OCI-LY1 (cell line): Measurements from ENCODE around the gene KIRREL2.
A peak's percentile ranks its signal among the peaks of the same experiment; 100 is the strongest.
"Not testable (repeated sequence)": the region's sequence is repeated elsewhere in the genome, so short reads cannot be mapped to it uniquely, and the experiment has no call there.

Source experiments
- H2AFZ ChIP-seq: fragments of 200-600 bp; sonication (generic), shearing (Covaris generic); 2 replicates; pipeline ENCODE4 v1.6.0; 2014; ENCODE audit warnings: antibody characterized with exemption, mild to moderate bottlenecking, low read length
- H3F3A ChIP-seq: fragments of 200-600 bp; sonication (generic), shearing (Covaris generic); 2 replicates; pipeline ENCODE4 v1.6.0; 2014; ENCODE audit warnings: mild to moderate bottlenecking, antibody characterized with exemption, low read length, moderate library complexity; ENCODE audit not compliant: insufficient read depth
- H3K27ac ChIP-seq: fragments of 200-600 bp; sonication (generic); 2 replicates; pipeline ENCODE4 v1.5.1; 2014; ENCODE audit warnings: low read length, mixed run types, mild to moderate bottlenecking, low read depth; ENCODE audit not compliant: poor library complexity, severe bottlenecking
- H3K27me3 ChIP-seq: fragments of 200-600 bp; sonication (generic); 2 replicates; pipeline ENCODE4 v1.6.0; 2014; ENCODE audit warnings: antibody characterized with exemption, mild to moderate bottlenecking, low read length, moderate library complexity; ENCODE audit not compliant: insufficient read depth
- H3K36me3 ChIP-seq: fragments of 200-600 bp; sonication (generic); 2 replicates; pipeline ENCODE4 v1.6.1; 2014; ENCODE audit warnings: mild to moderate bottlenecking, antibody characterized with exemption, low read length, moderate library complexity, mixed read lengths; ENCODE audit not compliant: insufficient read depth
- H3K4me1 ChIP-seq: fragments of 200-600 bp; sonication (generic); 2 replicates; pipeline ENCODE4 v1.5.1; 2014; ENCODE audit warnings: mild to moderate bottlenecking, low read length, moderate library complexity; ENCODE audit not compliant: insufficient read depth, severe bottlenecking
- H3K4me2 ChIP-seq: fragments of 200-600 bp; sonication (generic), shearing (Covaris generic); 2 replicates; pipeline ENCODE4 v1.6.1; 2014; ENCODE audit warnings: low read length
- H3K4me3 ChIP-seq: fragments of 200-600 bp; sonication (generic); 2 replicates; pipeline ENCODE4 v1.5.1; 2014; ENCODE audit warnings: low read length, low read depth, mild to moderate bottlenecking, mixed read lengths; ENCODE audit not compliant: poor library complexity, severe bottlenecking
- H3K79me2 ChIP-seq: fragments of 200-600 bp; shearing (Covaris generic); 2 replicates; pipeline ENCODE4 v1.6.1; 2016; ENCODE audit warnings: mixed run types, low read length, mixed read lengths; ENCODE audit not compliant: insufficient read depth
- H3K9ac ChIP-seq: fragments of 200-600 bp; sonication (generic), shearing (Covaris generic); 2 replicates; pipeline ENCODE4 v1.6.1; 2014; ENCODE audit warnings: mild to moderate bottlenecking, low read length, mixed read lengths
- H3K9me2 ChIP-seq: fragments of 200-600 bp; sonication (generic), shearing (Covaris generic); 2 replicates; pipeline ENCODE4 v1.6.1; 2014; ENCODE audit warnings: low read depth, mild to moderate bottlenecking, low read length, mixed read lengths
- H3K9me3 ChIP-seq: fragments of 200-600 bp; shearing (Covaris generic); 2 replicates; pipeline ENCODE4 v1.6.1; 2014; ENCODE audit warnings: low read length, mixed read lengths
- H4K20me1 ChIP-seq: fragments of 200-600 bp; sonication (generic), shearing (Covaris generic); 2 replicates; pipeline ENCODE4 v1.6.0; 2016; ENCODE audit warnings: mild to moderate bottlenecking, low read length; ENCODE audit not compliant: insufficient read depth
- CTCF ChIP-seq: fragments of 200-600 bp; sonication (generic), shearing (Covaris generic); IDR thresholded peaks from 2 replicates; pipeline ENCODE4 v1.5.1; 2017; ENCODE audit warnings: mild to moderate bottlenecking, antibody characterized with exemption, low read length, moderate library complexity, mixed read lengths
- EZH2 ChIP-seq: fragments of 200-600 bp; sonication (generic), shearing (Covaris generic); IDR thresholded peaks from 2 replicates; pipeline ENCODE4 v1.8.0; 2017; ENCODE audit warnings: borderline replicate concordance, mixed run types, mild to moderate bottlenecking, antibody characterized with exemption, low read length, moderate library complexity, mixed read lengths

KIRREL2 gene

DNA sequence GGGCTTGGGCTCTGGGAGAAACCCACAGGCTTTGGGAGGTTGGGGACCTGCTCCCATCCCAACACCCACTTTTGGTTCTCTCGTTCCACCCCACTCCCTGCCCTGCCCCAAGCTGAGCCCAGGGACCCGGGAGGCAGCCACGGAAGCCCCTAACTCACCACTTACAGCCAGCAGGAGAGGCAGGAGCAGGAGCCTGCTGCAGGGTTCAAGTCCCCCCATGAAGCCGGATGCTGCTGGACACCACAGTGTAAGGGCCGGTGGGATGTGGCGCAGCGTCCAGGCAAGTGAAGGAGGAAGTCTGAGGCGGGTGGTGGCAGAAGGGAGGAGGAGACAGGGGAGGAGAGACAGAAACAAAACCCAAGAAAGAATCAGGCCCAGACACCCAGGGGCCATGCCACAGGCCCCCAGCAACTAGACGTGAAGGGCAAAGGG lies 51.3 kb downstream of the KIRREL2 start, which contains the start of gene TYROBP:
Gene TYROBP, minus strand, starts transcription at position 286 of the 432 bp plus-strand sequence. Its CDS starts 67 bp downstream, at position 219.
- Histone ChIP-seq H3K27ac (peak within 1 kb of the TSS; percentile 9), H3K9me3 (no peaks in the 10 kb centered on the region), H3F3A (no peaks in the 10 kb centered on the region), H3K4me1 (peaks cover 19% of the 10 kb centered on the region), H3K4me3 (no peak within 1 kb of the TSS), H3K4me2 (no peak within 1 kb of the TSS), H4K20me1 (no peaks in the 10 kb centered on the region), H3K9ac (no peak within 1 kb of the TSS), H3K36me3 (no peaks in the 10 kb centered on the region), H3K79me2 (no peaks in the 10 kb centered on the region), H3K9me2 (no peaks in the 10 kb centered on the region), H3K27me3 (no peaks in the 10 kb centered on the region), H2AFZ (no peak within 1 kb of the TSS)
- no peak for TF ChIP-seq CTCF
- no peak for TF ChIP-seq EZH2

DNA sequence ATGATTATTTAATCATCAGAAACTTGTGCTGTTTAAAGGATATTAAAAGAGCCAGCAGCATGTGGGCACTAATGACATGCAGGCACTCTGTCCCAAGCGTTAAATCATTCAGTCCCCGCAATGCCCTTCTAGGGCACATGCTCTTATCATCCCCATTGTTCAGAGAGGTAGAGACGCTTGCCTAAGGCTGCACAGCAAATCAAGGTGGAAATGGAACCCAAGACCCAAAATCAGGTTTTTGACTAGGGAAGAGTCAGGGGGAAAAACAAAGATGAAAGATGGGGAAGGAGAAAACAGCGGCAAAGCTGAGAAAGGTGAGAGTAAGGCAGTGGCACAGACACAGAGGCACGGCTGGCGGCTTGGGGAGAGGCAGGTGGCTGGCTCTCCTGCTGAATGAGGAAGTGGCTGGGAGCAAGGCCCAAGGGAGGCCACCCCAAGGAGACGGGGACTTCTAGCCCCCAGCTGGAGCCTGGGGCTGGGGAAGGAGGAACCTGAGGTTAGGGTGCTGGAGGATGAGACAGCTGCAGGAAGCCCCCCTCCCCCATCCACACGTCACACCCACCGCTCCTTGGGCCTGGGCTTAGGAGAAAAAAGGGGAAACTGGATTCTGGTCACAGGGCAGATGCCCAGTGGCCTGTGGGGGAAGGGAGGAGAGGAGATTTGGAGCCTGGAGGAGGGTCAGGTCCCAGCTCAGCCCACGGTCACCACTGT lies 52.4 kb downstream of the KIRREL2 start:
- Histone ChIP-seq H3K79me2 (no peaks in the 10 kb centered on the region), H3K4me1 (peaks cover 13% of the 10 kb centered on the region), H3F3A (no peaks in the 10 kb centered on the region), H3K9me2 (no peaks in the 10 kb centered on the region), H4K20me1 (no peaks in the 10 kb centered on the region), H2AFZ (no peak overlapping the region), H3K36me3 (no peaks in the 10 kb centered on the region), H3K27me3 (no peaks in the 10 kb centered on the region), H3K9ac (no peak overlapping the region), H3K4me2 (no peak overlapping the region), H3K4me3 (no peak overlapping the region), H3K27ac (peak overlapping the region; percentile 9), H3K9me3 (no peaks in the 10 kb centered on the region)
- TF ChIP-seq CTCF = no peak
- TF ChIP-seq EZH2 = no peak

DNA sequence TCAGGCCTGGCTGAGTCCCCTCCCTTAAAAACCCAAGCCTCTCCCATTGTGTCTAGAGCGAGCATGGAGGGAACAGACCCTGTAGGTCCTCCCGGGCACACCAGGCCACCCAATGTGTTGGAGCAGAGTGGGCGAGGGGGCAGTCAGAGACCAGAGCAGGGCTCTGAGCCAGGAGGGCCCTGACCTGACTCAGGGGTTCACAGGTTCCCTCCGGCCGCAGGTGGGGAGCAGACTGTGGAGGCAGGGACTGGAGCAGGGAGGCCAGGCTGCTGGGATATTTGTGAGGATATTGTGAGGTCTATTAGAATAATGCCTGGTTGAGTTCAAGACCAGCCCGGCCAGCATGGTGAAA lies 52.9 kb downstream of the KIRREL2 start:
- Histone ChIP-seq H3K4me1 (peaks cover 13% of the 10 kb centered on the region), H3K4me2 (no peak overlapping the region)

GRCh38 chr19:35910355-35910754 lies 53.6 kb downstream of the KIRREL2 start:
- not testable (repeated sequence) for H3K36me3 ChIP-seq, H4K20me1 ChIP-seq, H2AFZ ChIP-seq, H3K4me3 ChIP-seq, H3K9me3 ChIP-seq, H3F3A ChIP-seq, H3K27me3 ChIP-seq, H3K27ac ChIP-seq, H3K79me2 ChIP-seq, H3K9ac ChIP-seq, H3K9me2 ChIP-seq, H3K4me2 ChIP-seq
- H3K4me1 ChIP-seq = peaks cover 13% of the 10 kb centered on the region

More for the DNA sequence above, 52.9 kb downstream of the KIRREL2 start:
- no peak overlapping the region for H3K9ac ChIP-seq
- no peaks in the 10 kb centered on the region for H3F3A ChIP-seq
- H3K79me2 ChIP-seq = no peaks in the 10 kb centered on the region
- H3K4me3 ChIP-seq = no peak overlapping the region
- TF ChIP-seq EZH2 (no peak), CTCF (no peak)
- no peak overlapping the region for H2AFZ ChIP-seq
- no peaks in the 10 kb centered on the region for H3K9me3 ChIP-seq
- H3K36me3 ChIP-seq = no peaks in the 10 kb centered on the region
- H3K27me3 ChIP-seq = no peaks in the 10 kb centered on the region
- H3K27ac ChIP-seq = no peak overlapping the region
- no peaks in the 10 kb centered on the region for H4K20me1 ChIP-seq
- H3K9me2 ChIP-seq = no peaks in the 10 kb centered on the region
